Naive thymus-derived CD4-positive, alpha-beta T cell (primary cell): Measurements from ENCODE around the gene KCNH5. TPM values are rescaled to one million over a fixed set of nuclear protein-coding genes. Genes with fewer than 3 reads are reported as not detected.
A peak's percentile ranks its signal among the peaks of the same experiment; 100 is the strongest.

Source experiments
- ATAC-seq: fragments of 150-1000 bp; cut with Tn5 transposase; 2 replicates; pipeline ENCODE4 v1.10.0; 2021; ENCODE audit warnings: mild to moderate bottlenecking, moderate library complexity
- CTCF ChIA-PET: fragments of 350-600 bp; sonication (Branson Sonifier 250); formaldehyde crosslinking; loops from one replicate; lab custom pipeline; 2021; ENCODE audit warnings: antibody characterized with exemption; lab: Charles Lee
- POLR2A ChIA-PET: fragments of 350-600 bp; sonication (Branson Sonifier 250); formaldehyde crosslinking; loops from one replicate; lab custom pipeline; 2021; ENCODE audit warnings: antibody characterized with exemption, inconsistent platforms; lab: Charles Lee
- DNase-seq, 9 donors: peaks; one replicate each; pipeline versions ENCODE4 v3.0.0 to v3.0.0-alpha.2; 2020 to 2022; ENCODE audit warnings: mixed read lengths in 1 of 9
- H3K27ac ChIP-seq: one replicate; pipeline ENCODE4 v1.7.0; 2013; ENCODE audit warnings: mild to moderate bottlenecking, low read depth, low read length, moderate library complexity
- H3K27me3 ChIP-seq, 2 donors: one replicate each; pipeline ENCODE4 v1.7.0; 2013; ENCODE audit warnings: low read length in 2 of 2, mild to moderate bottlenecking in 2 of 2, moderate library complexity in 2 of 2; ENCODE audit not compliant: control insufficient read depth in 2 of 2, insufficient read depth in 2 of 2
- H3K36me3 ChIP-seq, 3 experiments: 1 replicate in 2 of 3; 2 replicates in 1 of 3; pipeline ENCODE4 v1.7.0; 2013; ENCODE audit warnings: low read length in 3 of 3, mild to moderate bottlenecking in 3 of 3, moderate library complexity in 1 of 3; ENCODE audit not compliant: insufficient read depth in 3 of 3, control insufficient read depth in 2 of 3
- H3K4me1 ChIP-seq, 2 donors: one replicate each; pipeline ENCODE4 v1.7.0; 2013; ENCODE audit warnings: low read length in 2 of 2, mild to moderate bottlenecking in 2 of 2, moderate library complexity in 1 of 2; ENCODE audit not compliant: control insufficient read depth in 2 of 2, insufficient read depth in 2 of 2
- H3K4me3 ChIP-seq: 2 replicates; pipeline ENCODE4 v1.7.0; 2013; ENCODE audit warnings: mild to moderate bottlenecking, low read length
- H3K9me3 ChIP-seq, 3 experiments: 1 replicate in 2 of 3; 2 replicates in 1 of 3; pipeline ENCODE4 v1.7.0; 2013; ENCODE audit warnings: low read length in 3 of 3; ENCODE audit not compliant: control insufficient read depth in 2 of 3
- H3K27ac Mint-ChIP-seq, 9 donors: one replicate each; pipeline ENCODE4 v1.8.0; 2020 to 2022; ENCODE audit warnings: mixed read lengths in 9 of 9, mild to moderate bottlenecking in 8 of 9, moderate library complexity in 5 of 9, inconsistent platforms in 2 of 9
- H3K27me3 Mint-ChIP-seq, 5 donors: one replicate each; pipeline ENCODE4 v1.8.0; 2021 to 2022; ENCODE audit warnings: mixed read lengths in 5 of 5, mild to moderate bottlenecking in 1 of 5
- H3K36me3 Mint-ChIP-seq, 5 donors: one replicate each; pipeline ENCODE4 v1.8.0; 2020 to 2022; ENCODE audit warnings: mixed read lengths in 5 of 5, mild to moderate bottlenecking in 3 of 5, inconsistent platforms in 1 of 5
- H3K4me1 Mint-ChIP-seq, 7 donors: one replicate each; pipeline ENCODE4 v1.8.0; 2020 to 2022; ENCODE audit warnings: mixed read lengths in 7 of 7, mild to moderate bottlenecking in 3 of 7, inconsistent platforms in 1 of 7
- H3K4me3 Mint-ChIP-seq, 10 donors: one replicate each; pipeline ENCODE4 v1.8.0; 2020 to 2022; ENCODE audit warnings: mild to moderate bottlenecking in 10 of 10, mixed read lengths in 10 of 10, moderate library complexity in 6 of 10, inconsistent platforms in 2 of 10
- H3K9me3 Mint-ChIP-seq, 11 donors: one replicate each; pipeline ENCODE4 v1.8.0; 2020 to 2022; ENCODE audit warnings: mixed read lengths in 11 of 11, mild to moderate bottlenecking in 4 of 11, inconsistent platforms in 1 of 11, moderate library complexity in 1 of 11
- intact Hi-C, 2 donors: fragments of 100-400 bp; cut with micrococcal nuclease; formaldehyde crosslinking; loops; one replicate each; pipeline ENCODE4 v1.15.1; 2023
- polyA plus RNA-seq, 2 donors: library from polyadenylated mRNA; unstranded; fragments of 300-500 nt; fragmentation: Illumina TruSeq; gene quantifications; one replicate each; pipeline ENCODE4 v1.2.3, GENCODE V29; 2021
- total RNA-seq, 6 experiments: library from RNA in 5 of 6; stranded (reverse) in 5 of 6; gene quantifications; 1 replicate in 5 of 6; 2 replicates in 1 of 6; pipeline ENCODE4 v1.2.3 and lab custom pipeline; 2021 to 2026

Gene KCNH5
- total and polyA plus RNA-seq, 7 experiments from 2014 or later = not detected

GRCh38 chr14:62939970-62940369, 105.3 kb downstream of the KCNH5 start:
- intact Hi-C loops = no loop called here
- DNase-seq = no peak
- no peak for ATAC-seq
- Mint-ChIP-seq H3K27ac (no peak overlapping the region), H3K4me3 (no peak overlapping the region), H3K36me3 (no peaks in the 10 kb centered on the region), H3K27me3 (peaks cover 0 to 6% (median under 1%) of the 10 kb centered on the region in 5 donors), H3K9me3 (peaks cover 0 to 13% (median 2%) of the 10 kb centered on the region in 11 donors), H3K4me1 (no peaks in the 10 kb centered on the region)
- Histone ChIP-seq H3K4me3 (no peak overlapping the region), H3K9me3 (no peaks in the 10 kb centered on the region), H3K4me1 (no peaks in the 10 kb centered on the region), H3K27ac (no peak overlapping the region), H3K27me3 (no peaks in the 10 kb centered on the region), H3K36me3 (no peaks in the 10 kb centered on the region)
- CTCF ChIA-PET = no interaction called here
- POLR2A ChIA-PET = no interaction called here

GRCh38 chr14:62938778-62939177, 106.5 kb downstream of the KCNH5 start:
- H3K36me3 ChIP-seq = no peaks in the 10 kb centered on the region
- no peaks in the 10 kb centered on the region for H3K4me1 Mint-ChIP-seq
- H3K9me3 ChIP-seq = no peaks in the 10 kb centered on the region
- peaks cover 0 to 6% (median 4%) of the 10 kb centered on the region in 5 donors for H3K27me3 Mint-ChIP-seq
- H3K27ac ChIP-seq = no peak overlapping the region
- POLR2A ChIA-PET = no interaction called here
- DNase-seq (no peak), ATAC-seq (no peak)
- H3K27ac Mint-ChIP-seq = no peak overlapping the region
- H3K36me3 Mint-ChIP-seq = no peaks in the 10 kb centered on the region
- H3K4me1 ChIP-seq = no peaks in the 10 kb centered on the region
- CTCF ChIA-PET = no interaction called here
- no peak overlapping the region for H3K4me3 ChIP-seq
- intact Hi-C loops = no loop called here
- no peaks in the 10 kb centered on the region for H3K27me3 ChIP-seq
- H3K4me3 Mint-ChIP-seq = no peak overlapping the region
- peaks cover 0 to 13% (median 2%) of the 10 kb centered on the region in 11 donors for H3K9me3 Mint-ChIP-seq

- ATAC-seq = no peak
- POLR2A ChIA-PET = no interaction called here
- intact Hi-C loops = no loop called here
Measured at GRCh38 chr14:62934439-62934838, 110.8 kb downstream of the KCNH5 start.

GRCh38 chr14:62921466-62921865, 123.8 kb downstream of the KCNH5 start:
- Histone ChIP-seq H3K27ac (no peak overlapping the region), H3K27me3 (no peaks in the 10 kb centered on the region), H3K9me3 (no peaks in the 10 kb centered on the region), H3K4me3 (no peak overlapping the region), H3K4me1 (no peaks in the 10 kb centered on the region), H3K36me3 (no peaks in the 10 kb centered on the region)
- H3K27me3 Mint-ChIP-seq = peaks cover 0 to 12% (median 7%) of the 10 kb centered on the region in 5 donors
- no peak overlapping the region for H3K4me3 Mint-ChIP-seq
- H3K9me3 Mint-ChIP-seq = peaks cover 0 to 13% (median 0%) of the 10 kb centered on the region in 11 donors
- CTCF ChIA-PET = no interaction called here
- H3K4me1 Mint-ChIP-seq = no peaks in the 10 kb centered on the region
- no peak for ATAC-seq
- intact Hi-C loops = no loop called here
- no peak overlapping the region for H3K27ac Mint-ChIP-seq
- POLR2A ChIA-PET = no interaction called here
- no peak for DNase-seq
- no peaks in the 10 kb centered on the region for H3K36me3 Mint-ChIP-seq

More at GRCh38 chr14:62934439-62934838, 110.8 kb downstream of the KCNH5 start:
- H3K9me3 Mint-ChIP-seq = peaks cover 0 to 10% (median 2%) of the 10 kb centered on the region in 11 donors
- H3K27ac Mint-ChIP-seq = no peak overlapping the region
- Histone ChIP-seq H3K27ac (no peak overlapping the region), H3K9me3 (no peaks in the 10 kb centered on the region), H3K4me1 (no peaks in the 10 kb centered on the region), H3K36me3 (no peaks in the 10 kb centered on the region), H3K27me3 (no peaks in the 10 kb centered on the region), H3K4me3 (no peak overlapping the region)
- H3K36me3 Mint-ChIP-seq = no peaks in the 10 kb centered on the region
- H3K27me3 Mint-ChIP-seq = peaks cover 0 to 6% (median 4%) of the 10 kb centered on the region in 5 donors
- no peaks in the 10 kb centered on the region for H3K4me1 Mint-ChIP-seq
- H3K4me3 Mint-ChIP-seq = no peak overlapping the region
- CTCF ChIA-PET = no interaction called here
- no peak for DNase-seq

- CTCF ChIA-PET = no interaction called here
- intact Hi-C loops = no loop called here
Measured at GRCh38 chr14:62916551-62916950, 128.7 kb downstream of the KCNH5 start.

GRCh38 chr14:62914873-62915272, 130.4 kb downstream of the KCNH5 start:
- ChIA-PET POLR2A (no interaction called here), CTCF (no interaction called here)
- Mint-ChIP-seq H3K4me1 (no peaks in the 10 kb centered on the region), H3K27me3 (peaks cover 0 to 6% (median 5%) of the 10 kb centered on the region in 5 donors), H3K4me3 (no peak overlapping the region), H3K9me3 (peaks cover 0 to 5% (median 0%) of the 10 kb centered on the region in 11 donors), H3K36me3 (no peaks in the 10 kb centered on the region), H3K27ac (no peak overlapping the region)
- Histone ChIP-seq H3K4me1 (no peaks in the 10 kb centered on the region), H3K36me3 (no peaks in the 10 kb centered on the region), H3K27ac (no peak overlapping the region), H3K9me3 (no peaks in the 10 kb centered on the region), H3K4me3 (no peak overlapping the region), H3K27me3 (no peaks in the 10 kb centered on the region)
- intact Hi-C loops = no loop called here
- ATAC-seq = no peak
- DNase-seq = no peak

More at GRCh38 chr14:62916551-62916950, 128.7 kb downstream of the KCNH5 start:
- Histone ChIP-seq H3K4me3 (no peak overlapping the region), H3K36me3 (no peaks in the 10 kb centered on the region), H3K27me3 (no peaks in the 10 kb centered on the region), H3K9me3 (no peaks in the 10 kb centered on the region), H3K4me1 (no peaks in the 10 kb centered on the region), H3K27ac (no peak overlapping the region)
- DNase-seq (no peak), ATAC-seq (no peak)
- no peaks in the 10 kb centered on the region for H3K4me1 Mint-ChIP-seq
- POLR2A ChIA-PET = no interaction called here
- H3K36me3 Mint-ChIP-seq = no peaks in the 10 kb centered on the region
- H3K27me3 Mint-ChIP-seq = peaks cover 0 to 8% (median 6%) of the 10 kb centered on the region in 5 donors
- no peak overlapping the region for H3K4me3 Mint-ChIP-seq
- H3K27ac Mint-ChIP-seq = peak overlapping the region in 1 of 9 donors; percentile 18
- peaks cover 0 to 6% (median 0%) of the 10 kb centered on the region in 11 donors for H3K9me3 Mint-ChIP-seq

- H3K4me1 Mint-ChIP-seq = no peaks in the 10 kb centered on the region
- H3K27me3 ChIP-seq = no peaks in the 10 kb centered on the region
- H3K9me3 ChIP-seq = no peaks in the 10 kb centered on the region
- peaks cover 0 to 3% (median 0%) of the 10 kb centered on the region in 5 donors for H3K27me3 Mint-ChIP-seq
- ChIA-PET POLR2A (no interaction called here), CTCF (no interaction called here)
- intact Hi-C loops = no loop called here
- H3K36me3 ChIP-seq = no peaks in the 10 kb centered on the region
- H3K4me1 ChIP-seq = no peaks in the 10 kb centered on the region
- no peak overlapping the region for H3K27ac Mint-ChIP-seq
- peaks cover 0 to 8% (median 0%) of the 10 kb centered on the region in 11 donors for H3K9me3 Mint-ChIP-seq
- H3K36me3 Mint-ChIP-seq = no peaks in the 10 kb centered on the region
- H3K4me3 ChIP-seq = no peak overlapping the region
- no peak overlapping the region for H3K4me3 Mint-ChIP-seq
- H3K27ac ChIP-seq = no peak overlapping the region
- ATAC-seq = no peak
- no peak for DNase-seq
Measured at GRCh38 chr14:62914025-62914424, 131.2 kb downstream of the KCNH5 start.
